ENCODE measurements around the gene GARS1.

- TF ChIP-seq SIRT6 (IDR thresholded peaks at IDR 0.05; ENCODE audit: low read depth, low read length) (no peak), KLF1 (tag; IDR thresholded peaks at IDR 0.05) (no peak), EZH2 (IDR thresholded peaks at IDR 0.05; ENCODE audit: borderline replicate concordance, low read depth, low read length) (no peak), SETDB1 (IDR thresholded peaks at IDR 0.05; ENCODE audit: low read length) (no peak), MYNN (IDR thresholded peaks at IDR 0.05) (no peak), MYNN (CRISPR knock-in tag; IDR thresholded peaks at IDR 0.05) (no peak), POLR2AphosphoS5 (IDR thresholded peaks at IDR 0.05; ENCODE audit: control insufficient read depth, insufficient read depth, low read depth, low read length) (no peak), ZZZ3 (IDR thresholded peaks at IDR 0.05) (no peak), RNF2 (IDR thresholded peaks at IDR 0.05) (no peak), GTF3C2 (IDR thresholded peaks at IDR 0.05; ENCODE audit: borderline replicate concordance, extremely low read depth, insufficient read length) (no peak)
Measured at GRCh38 chr7:30598121-30598876, 3.6 kb downstream of the GARS1 start.
